ENCODE measurements around the gene EEFSEC.

The EEFSEC gene

DNA sequence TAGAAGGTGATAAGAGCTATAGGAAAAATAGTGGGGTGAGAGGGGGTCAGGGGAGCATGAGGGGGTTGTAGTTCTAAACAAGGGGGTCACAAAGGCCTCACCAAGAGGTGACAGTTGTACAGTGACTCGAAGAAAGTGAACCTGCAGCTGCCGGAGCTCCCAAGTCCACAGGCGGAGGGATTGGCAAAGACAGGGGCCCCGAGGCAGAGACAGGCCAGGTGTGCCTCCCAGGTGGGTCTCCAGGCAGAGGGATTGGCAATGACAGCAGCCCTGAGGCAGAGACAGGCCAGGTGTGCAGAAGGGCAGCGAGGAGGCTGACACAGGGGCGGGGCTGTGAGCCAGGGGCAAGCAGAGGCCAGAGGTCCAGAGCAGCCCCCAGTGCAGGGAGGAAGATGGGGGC lies 249.7 kb downstream of the EEFSEC start:
- DNase-seq, result no peak

GRCh38 chr3:128404276-128405068 lies 251.2 kb downstream of the EEFSEC start:
- DNase-seq, result no peak

GRCh38 chr3:128405554-128406277 lies 252.4 kb downstream of the EEFSEC start:
- DNase-seq, result no peak

- DNase-seq, result no peak
Measured at GRCh38 chr3:128407247-128407646, 254.0 kb downstream of the EEFSEC start.

GRCh38 chr3:128408012-128408692 lies 254.9 kb downstream of the EEFSEC start:
- DNase-seq, result no peak

DNA sequence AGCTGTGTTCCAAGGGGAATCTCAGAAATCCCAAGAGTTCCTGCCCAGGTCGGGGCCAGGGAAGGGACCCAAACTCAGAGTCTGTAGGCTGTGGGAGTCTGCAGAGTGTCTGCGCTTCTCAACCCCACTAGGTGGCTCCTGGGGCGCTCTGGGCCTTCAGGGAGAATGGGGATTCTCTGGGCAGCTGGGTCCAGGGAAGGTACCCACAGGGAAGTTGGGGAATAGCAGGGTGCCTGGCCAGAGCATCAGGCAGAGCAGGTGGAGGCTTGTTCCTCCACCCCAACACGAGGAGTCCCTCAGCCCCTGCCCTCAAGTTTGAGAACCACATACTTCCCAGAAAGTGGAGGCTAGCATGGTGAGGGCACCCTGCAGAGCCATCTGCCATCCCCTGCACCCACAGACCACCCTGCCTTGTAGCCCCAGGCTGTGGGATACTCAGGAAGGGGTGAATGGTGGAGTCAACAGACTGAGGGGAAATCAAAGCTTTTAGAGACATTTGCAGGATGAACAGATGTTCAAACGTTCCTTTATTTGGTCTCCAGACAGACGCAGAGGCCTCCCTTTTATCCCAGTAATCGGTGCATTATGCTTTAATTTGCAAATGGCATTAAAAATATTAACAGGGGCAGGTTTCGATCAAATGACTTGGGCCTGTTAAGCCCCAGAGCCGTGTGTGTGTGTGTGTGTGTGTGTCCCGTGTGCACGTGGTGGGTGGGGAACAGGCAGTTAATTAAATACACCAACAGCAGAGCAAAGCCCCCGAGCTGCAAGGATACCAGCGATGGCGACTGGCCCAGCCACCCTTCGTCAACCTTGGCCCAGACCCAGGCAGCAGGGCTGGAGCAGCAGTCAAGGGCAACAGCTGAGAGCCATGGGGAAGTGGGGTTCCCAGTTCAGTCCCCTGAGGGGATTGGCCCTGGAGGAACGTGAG lies 255.7 kb downstream of the EEFSEC start:
- DNase-seq, result no peak

DNA sequence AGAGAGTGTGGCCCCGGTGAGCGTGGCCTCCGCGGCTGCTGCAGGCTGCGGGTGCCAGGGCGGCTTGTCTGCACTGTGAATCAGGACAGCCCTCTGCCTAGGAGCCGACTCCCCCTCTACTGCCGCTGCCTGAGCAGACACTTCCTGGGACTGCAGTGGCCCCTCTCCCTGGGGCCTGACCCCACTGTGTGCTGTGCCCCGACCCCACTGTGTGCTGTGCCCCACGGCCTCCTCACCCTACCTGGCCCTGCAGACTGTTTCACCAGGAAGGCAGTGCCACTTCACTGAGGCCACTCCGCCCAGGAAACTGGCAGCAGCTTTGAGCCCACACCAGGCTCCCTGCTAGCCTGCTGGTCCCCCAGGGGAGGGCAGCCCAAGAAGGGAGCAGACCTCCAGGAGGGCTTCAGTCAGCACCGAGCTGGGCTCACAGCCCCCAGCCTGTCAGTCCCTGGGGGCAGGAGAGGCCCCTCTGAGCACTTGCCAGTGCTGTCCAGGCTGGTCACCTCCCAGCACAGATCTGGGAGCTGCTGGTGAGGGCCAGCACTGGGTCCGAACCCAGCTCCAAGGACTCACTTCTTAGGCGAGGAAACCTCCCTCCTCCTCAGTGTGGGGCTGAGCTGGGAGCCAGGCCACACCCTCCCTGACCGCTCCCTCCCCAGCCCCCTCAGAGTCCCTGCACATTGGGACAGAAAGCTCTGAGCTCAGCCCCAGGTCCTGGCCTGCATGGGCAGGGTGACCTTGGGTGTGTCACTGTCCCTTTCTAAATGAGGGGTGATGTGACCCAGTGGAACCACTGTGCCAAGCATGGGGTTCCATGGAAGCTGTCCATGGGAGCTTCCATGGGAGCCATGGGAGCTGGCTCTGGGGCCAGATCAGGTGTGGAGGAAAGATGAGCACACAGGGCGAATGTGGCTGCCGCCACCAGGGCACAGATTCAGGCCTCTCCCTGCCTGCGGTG lies 256.6 kb downstream of the EEFSEC start:
- DNase-seq, result no peak

DNA sequence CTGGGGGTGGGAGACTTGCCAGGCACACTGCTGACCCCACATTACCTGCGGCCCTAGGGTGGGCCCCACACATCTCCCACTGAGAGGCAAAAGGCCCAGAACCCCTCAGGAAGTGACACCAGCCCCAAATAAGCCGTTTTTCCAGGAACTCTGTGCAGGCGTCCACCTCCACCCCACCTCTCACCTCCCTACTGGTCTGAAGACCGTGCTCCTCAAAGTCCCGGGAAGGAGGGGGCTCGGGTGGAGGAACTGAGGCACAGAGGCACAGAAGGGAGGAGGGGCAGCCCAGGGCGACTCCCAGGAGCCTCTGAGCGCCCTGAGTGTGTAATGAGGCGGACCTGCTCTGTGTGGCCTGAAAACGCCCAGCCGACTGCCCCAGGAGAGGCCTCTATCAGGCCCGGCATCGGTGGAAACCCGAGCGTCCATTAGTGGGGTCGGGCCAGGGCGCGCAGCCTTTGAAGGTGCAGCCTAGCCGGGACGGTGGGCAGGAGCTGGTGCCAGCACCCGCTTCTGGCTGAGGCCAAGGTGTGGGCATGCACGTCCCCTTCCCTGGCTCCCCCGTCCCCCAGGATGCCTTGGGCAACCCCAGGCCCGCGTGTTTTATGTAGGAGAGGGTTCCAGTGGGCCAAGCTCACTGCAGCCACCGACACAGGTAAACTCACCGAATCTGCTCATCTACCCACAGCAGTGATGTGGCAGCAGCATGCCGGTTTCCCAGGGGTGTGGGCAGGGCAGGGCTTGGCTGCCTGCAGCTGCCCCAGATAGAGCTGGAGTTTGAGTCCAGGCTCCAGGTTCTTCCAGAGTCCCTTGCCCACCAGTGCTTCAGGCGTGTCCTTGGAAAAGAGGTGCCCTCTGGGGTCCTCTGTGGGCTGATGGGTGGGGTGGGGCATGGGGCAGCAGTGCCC lies 257.6 kb downstream of the EEFSEC start:
- DNase-seq, result no peak

DNA sequence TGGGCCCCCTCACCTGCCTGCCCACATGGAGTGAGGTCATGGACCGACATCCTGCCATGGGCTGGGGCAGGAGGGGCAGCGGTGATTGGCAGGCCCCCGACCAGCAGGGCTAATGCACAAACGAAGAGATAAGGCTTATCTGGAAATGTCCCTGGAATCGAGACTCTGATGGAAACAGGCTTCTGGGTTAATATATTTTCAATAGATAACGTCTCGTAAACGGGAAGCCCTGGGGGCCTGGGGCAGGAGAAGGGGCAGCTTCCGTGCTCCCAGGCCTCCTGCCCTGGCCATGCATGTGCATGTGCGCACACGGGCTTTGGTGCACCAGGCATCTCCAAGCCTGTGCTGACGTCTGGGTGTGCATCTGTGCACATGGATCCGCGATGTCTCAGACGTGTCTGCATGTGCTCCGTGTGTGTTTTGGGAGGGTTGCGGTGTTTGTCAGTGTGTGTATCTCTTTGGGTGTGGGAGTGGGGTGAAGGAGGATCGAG lies 258.3 kb downstream of the EEFSEC start:
- no peak for DNase-seq

GRCh38 chr3:128412180-128413002 lies 259.1 kb downstream of the EEFSEC start:
- DNase-seq, result no peak

GRCh38 chr3:128413003-128413370 lies 259.7 kb downstream of the EEFSEC start:
- no peak for DNase-seq

DNA sequence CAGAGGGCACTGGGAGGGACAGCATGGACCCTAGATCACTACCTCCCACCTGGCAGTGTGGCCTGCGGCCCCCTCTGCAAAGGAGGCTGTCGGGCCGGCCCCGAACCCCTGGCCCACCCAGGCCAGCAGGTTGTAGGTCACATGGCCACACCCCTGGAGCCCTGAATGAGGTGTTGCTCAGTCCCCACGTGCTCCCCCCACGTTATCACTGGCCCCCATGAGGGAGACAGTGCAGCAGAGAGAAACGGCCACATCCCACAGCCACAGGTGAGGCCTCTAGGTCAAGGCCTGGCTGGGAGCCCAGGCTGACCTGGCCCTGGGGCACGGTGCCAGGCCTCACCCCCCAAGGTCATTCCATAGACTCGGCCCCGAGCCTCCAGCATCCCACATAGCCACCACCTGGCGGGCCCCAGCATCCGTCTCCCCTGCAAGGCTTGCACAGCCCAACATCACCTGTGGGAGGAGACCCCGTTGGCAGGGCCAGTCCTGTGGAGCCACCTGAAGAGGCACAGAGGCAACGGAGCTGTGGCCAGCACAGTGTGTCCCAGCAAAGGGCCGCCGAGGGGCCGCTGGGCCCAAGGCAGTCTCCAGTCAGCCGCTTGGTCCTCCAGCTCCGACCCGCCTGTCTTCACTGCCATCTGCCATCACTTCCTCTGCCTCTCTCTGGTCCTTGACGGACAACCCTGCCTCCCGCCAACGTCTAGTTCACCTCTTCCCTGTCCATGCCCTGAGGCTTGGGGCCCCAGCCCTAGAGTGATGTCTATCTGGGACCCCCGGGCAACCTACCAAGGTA lies 260.3 kb downstream of the EEFSEC start:
- no peak for DNase-seq

DNA sequence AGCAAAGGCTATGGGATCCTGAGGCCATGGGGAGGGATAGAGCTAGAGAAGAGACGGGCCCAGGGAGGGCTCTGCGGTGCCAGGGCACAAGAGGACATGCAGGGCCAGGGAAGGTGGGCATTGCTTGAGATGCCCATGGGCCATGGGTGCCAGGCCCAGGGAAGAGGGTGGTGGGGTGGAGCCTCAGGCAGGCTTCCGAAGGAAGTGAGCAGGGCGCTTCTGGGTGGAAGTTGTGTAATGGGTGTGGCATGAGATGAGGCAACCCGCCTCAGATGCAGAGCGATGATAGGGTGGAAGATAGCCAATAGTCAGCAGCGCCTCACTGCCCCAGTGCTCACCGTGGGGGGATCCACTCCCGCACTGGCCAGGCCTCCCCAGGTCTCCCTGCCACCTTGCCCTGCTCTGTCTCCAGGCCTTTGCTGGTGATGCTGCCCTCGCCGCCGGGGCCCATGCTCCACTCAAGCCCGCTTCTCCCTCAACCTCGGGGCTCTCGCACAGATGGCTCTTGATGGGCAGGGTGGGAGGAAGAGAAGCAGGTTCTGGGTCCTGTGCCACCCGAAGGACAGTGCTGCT lies 262.0 kb downstream of the EEFSEC start:
- no peak for DNase-seq

- DNase-seq, result no peak
Measured at GRCh38 chr3:128415773-128416577, 262.7 kb downstream of the EEFSEC start.

DNA sequence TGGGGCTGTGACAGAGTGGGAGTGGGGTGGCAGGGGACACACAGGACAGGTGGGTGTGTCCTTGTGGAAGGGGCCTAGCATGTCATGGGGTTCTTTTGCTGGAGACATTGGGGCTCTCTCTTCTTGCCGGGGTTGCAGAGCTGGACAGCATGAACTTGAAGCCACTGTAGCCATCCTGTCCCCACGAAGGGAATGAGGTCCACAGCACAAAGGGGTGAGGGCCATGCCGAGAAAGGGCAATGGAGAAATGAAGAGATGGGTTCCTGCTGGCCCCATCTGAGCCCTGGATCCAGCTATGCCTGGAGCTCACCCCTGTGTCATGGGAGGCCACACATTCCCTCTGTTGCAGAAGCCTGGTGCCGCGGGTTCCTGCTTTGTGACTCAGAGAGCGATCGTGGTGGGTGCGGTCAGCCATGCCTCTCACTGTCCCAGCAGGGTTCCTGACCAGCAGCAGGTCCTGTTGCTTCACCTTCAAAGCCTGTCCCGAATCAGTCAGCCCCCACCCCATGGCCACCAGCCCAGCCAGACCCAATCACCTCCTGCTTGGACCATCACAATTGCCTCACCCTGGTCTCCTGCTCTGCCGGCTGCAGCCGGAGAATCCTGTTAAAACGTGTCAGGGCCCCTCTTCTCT lies 263.4 kb downstream of the EEFSEC start:
- no peak for DNase-seq

GRCh38 chr3:128418900-128419299 lies 265.6 kb downstream of the EEFSEC start:
- no peak for DNase-seq

DNA sequence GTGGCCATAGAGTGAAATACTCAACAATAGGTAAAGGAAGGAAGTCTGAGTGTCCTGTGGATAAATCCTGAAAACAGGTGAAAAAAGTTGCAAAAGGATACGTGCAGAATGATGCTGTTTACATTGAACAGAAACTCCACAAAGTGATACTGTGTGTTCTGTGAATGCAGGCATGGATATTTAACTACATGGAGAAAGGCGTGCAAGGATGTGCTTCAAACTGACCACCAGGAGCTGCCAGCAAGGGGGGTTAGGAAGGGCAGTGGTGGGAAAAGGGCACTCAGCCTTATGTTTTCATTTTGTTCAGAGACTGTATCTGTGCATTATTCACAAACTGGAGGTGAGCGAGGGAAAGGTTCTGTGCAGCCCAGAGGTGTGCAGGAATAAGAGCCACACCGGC lies 266.0 kb downstream of the EEFSEC start:
- no peak for DNase-seq

Data from NCI-H1436 treated with DMSO at 0.1 percent for 48 hours (cell line).